ENCODE data around the gene PLXNA4.
"Not testable (repeated sequence)": the region's sequence is repeated elsewhere in the genome, so short reads cannot be mapped to it uniquely, and the experiment has no call there.

PLXNA4 gene

DNA sequence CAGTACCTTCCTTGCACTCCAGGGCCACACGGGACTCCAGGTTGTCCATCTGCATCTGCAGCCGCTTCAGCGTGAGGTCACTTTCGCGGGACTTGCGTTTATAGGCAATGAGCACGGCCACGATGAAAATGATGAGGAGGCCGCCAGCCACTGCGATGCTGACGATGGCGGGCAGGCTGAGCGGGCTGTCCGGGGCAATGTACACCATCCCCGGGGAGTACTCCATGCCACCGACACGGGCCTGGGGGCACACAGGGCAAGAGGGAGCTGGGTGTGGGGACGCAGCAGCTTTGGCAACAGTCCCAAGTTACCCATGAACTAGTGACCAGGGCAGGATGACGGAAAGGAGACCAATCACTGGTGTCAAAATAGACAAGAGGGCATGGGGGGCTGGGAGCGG lies 396.6 kb downstream of the PLXNA4 start:
- no peak for DNase-seq
- no CpG with 5 or more reads among the region's 20 CpGs for WGBS (ENCODE audit: extremely low coverage, insufficient coverage, insufficient read length)

DNA sequence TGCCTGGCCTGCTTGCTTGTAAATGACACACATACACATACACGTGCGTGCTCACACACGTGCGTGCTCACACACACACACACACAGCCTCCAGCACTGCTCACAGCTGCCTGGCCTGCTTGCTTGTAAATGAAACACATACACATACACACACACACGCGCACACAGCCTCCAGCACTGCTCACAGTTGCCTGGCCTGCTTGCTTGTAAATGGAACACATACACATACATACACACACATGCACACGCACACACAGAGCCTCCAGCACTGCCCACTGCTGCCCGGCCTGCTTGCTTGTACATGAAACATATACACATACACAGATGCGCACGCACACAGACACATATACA lies 397.2 kb downstream of the PLXNA4 start:
- Histone ChIP-seq H2AFZ (ENCODE audit: insufficient read depth, low read length, poor library complexity) (no peak overlapping the region), H3K4me1 (ENCODE audit: control insufficient read depth in 1 of 2, insufficient read depth in 2 of 2, low read length in 2 of 2) (no peaks in the 10 kb centered on the region), H3K4ac (ENCODE audit: low read depth, low read length) (no peak overlapping the region), H2BK12ac (ENCODE audit: low read length) (no peak overlapping the region), H3K79me1 (ENCODE audit: low read length) (no peaks in the 10 kb centered on the region), H2BK5ac (ENCODE audit: low read depth, low read length, poor library complexity) (no peak overlapping the region), H4K91ac (ENCODE audit: low read depth, low read length) (no peak overlapping the region), H3K23ac (ENCODE audit: low read length) (no peak overlapping the region), H2AK5ac (ENCODE audit: low read length) (no peak overlapping the region), H3K9me3 (ENCODE audit: insufficient read depth, low read depth, low read length) (peaks cover 5% of the 10 kb centered on the region), H4K8ac (ENCODE audit: low read depth, low read length) (no peak overlapping the region), H4K12ac (ENCODE audit: low read depth, low read length) (no peak overlapping the region), H3K27ac (ENCODE audit: low read depth, low read length) (no peak overlapping the region), H2BK120ac (ENCODE audit: insufficient read depth, low read length, poor library complexity) (no peak overlapping the region), H3K18ac (ENCODE audit: low read length) (no peak overlapping the region), H3K36me3 (ENCODE audit: control insufficient read depth in 1 of 2, insufficient read depth in 2 of 2, low read length in 2 of 2) (no peaks in the 10 kb centered on the region), H3K14ac (ENCODE audit: low read length) (no peak overlapping the region), H3K9ac (ENCODE audit: low read length) (no peak overlapping the region), H3K4me2 (ENCODE audit: low read length) (no peak overlapping the region), H3K27me3 (ENCODE audit: insufficient read depth, low read length) (no peaks in the 10 kb centered on the region), H3K4me3 (ENCODE audit: low read depth, low read length) (no peak overlapping the region), H3K79me2 (ENCODE audit: control insufficient read depth, insufficient read depth, low read length, poor library complexity) (no peaks in the 10 kb centered on the region)
- DNase-seq = no peak
- no CpG with 5 or more reads among the region's 10 CpGs for WGBS (ENCODE audit: extremely low coverage, insufficient coverage, insufficient read length)

More for the DNA sequence above, 396.6 kb downstream of the PLXNA4 start:
- no peak overlapping the region for H2AFZ ChIP-seq (ENCODE audit: insufficient read depth, low read length, poor library complexity)
- H3K79me1 ChIP-seq (ENCODE audit: low read length) = no peaks in the 10 kb centered on the region
- no peaks in the 10 kb centered on the region for H3K79me2 ChIP-seq (ENCODE audit: control insufficient read depth, insufficient read depth, low read length, poor library complexity)
- H2BK120ac ChIP-seq (ENCODE audit: insufficient read depth, low read length, poor library complexity) = no peak overlapping the region
- H3K14ac ChIP-seq (ENCODE audit: low read length) = no peak overlapping the region
- H2BK12ac ChIP-seq (ENCODE audit: low read length) = no peak overlapping the region
- H2BK5ac ChIP-seq (ENCODE audit: low read depth, low read length, poor library complexity) = no peak overlapping the region
- H3K27me3 ChIP-seq (ENCODE audit: insufficient read depth, low read length) = no peaks in the 10 kb centered on the region
- H3K23ac ChIP-seq (ENCODE audit: low read length) = no peak overlapping the region
- H3K9me3 ChIP-seq (ENCODE audit: insufficient read depth, low read depth, low read length) = peaks cover 5% of the 10 kb centered on the region
- no peaks in the 10 kb centered on the region for H3K36me3 ChIP-seq (ENCODE audit: control insufficient read depth in 1 of 2, insufficient read depth in 2 of 2, low read length in 2 of 2)
- H3K4me1 ChIP-seq (ENCODE audit: control insufficient read depth in 1 of 2, insufficient read depth in 2 of 2, low read length in 2 of 2) = no peaks in the 10 kb centered on the region
- H3K4me3 ChIP-seq (ENCODE audit: low read depth, low read length) = no peak overlapping the region
- no peak overlapping the region for H4K91ac ChIP-seq (ENCODE audit: low read depth, low read length)
- no peak overlapping the region for H4K8ac ChIP-seq (ENCODE audit: low read depth, low read length)
- no peak overlapping the region for H2AK5ac ChIP-seq (ENCODE audit: low read length)
- no peak overlapping the region for H3K27ac ChIP-seq (ENCODE audit: low read depth, low read length)
- H3K4ac ChIP-seq (ENCODE audit: low read depth, low read length) = no peak overlapping the region
- no peak overlapping the region for H4K12ac ChIP-seq (ENCODE audit: low read depth, low read length)
- no peak overlapping the region for H3K9ac ChIP-seq (ENCODE audit: low read length)
- no peak overlapping the region for H3K18ac ChIP-seq (ENCODE audit: low read length)
- no peak overlapping the region for H3K4me2 ChIP-seq (ENCODE audit: low read length)

DNA sequence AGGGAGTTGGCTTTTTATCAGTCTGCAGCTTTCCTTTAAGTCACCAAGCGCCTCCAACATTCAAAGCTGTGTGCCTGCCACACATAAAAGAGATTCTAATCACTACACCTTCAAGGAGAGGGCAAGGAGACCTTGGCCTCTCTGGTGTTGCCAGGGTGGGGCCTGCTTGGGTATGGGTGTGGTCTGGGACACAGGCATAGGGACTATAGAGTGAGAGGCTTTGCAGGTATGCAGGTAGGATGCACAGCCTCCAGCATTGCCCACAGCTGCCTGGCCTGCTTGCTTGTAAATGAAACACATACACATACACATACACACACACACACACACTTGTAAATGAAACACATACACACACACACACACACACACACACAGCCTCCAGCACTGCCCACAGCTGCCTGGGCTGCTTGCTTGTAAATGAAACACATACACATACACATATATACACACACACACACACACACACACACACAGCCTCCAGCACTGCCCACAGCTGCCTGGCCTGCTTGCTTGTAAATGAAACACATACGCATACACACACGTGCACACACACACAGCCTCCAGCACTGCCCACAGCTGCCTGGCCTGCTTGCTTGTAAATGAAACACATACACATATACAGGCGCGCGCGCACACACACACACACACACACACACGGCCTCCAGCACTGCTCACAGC lies 397.7 kb downstream of the PLXNA4 start:
- H2BK120ac ChIP-seq (ENCODE audit: insufficient read depth, low read length, poor library complexity); H3K79me1 ChIP-seq (ENCODE audit: low read length); H4K8ac ChIP-seq (ENCODE audit: low read depth, low read length); H4K12ac ChIP-seq (ENCODE audit: low read depth, low read length); H3K4me2 ChIP-seq (ENCODE audit: low read length); H4K91ac ChIP-seq (ENCODE audit: low read depth, low read length); H3K4me3 ChIP-seq (ENCODE audit: low read depth, low read length); H2AFZ ChIP-seq (ENCODE audit: insufficient read depth, low read length, poor library complexity); H3K27ac ChIP-seq (ENCODE audit: low read depth, low read length); H3K4me1 ChIP-seq (ENCODE audit: control insufficient read depth in 1 of 2, insufficient read depth in 2 of 2, low read length in 2 of 2); H3K9ac ChIP-seq (ENCODE audit: low read length); H3K27me3 ChIP-seq (ENCODE audit: insufficient read depth, low read length); H3K4ac ChIP-seq (ENCODE audit: low read depth, low read length); H3K79me2 ChIP-seq (ENCODE audit: control insufficient read depth, insufficient read depth, low read length, poor library complexity); H2BK12ac ChIP-seq (ENCODE audit: low read length); DNase-seq; H3K14ac ChIP-seq (ENCODE audit: low read length); H3K18ac ChIP-seq (ENCODE audit: low read length); H3K23ac ChIP-seq (ENCODE audit: low read length); H2BK5ac ChIP-seq (ENCODE audit: low read depth, low read length, poor library complexity); H2AK5ac ChIP-seq (ENCODE audit: low read length); H3K36me3 ChIP-seq (ENCODE audit: control insufficient read depth in 1 of 2, insufficient read depth in 2 of 2, low read length in 2 of 2); H3K9me3 ChIP-seq (ENCODE audit: insufficient read depth, low read depth, low read length): not testable (repeated sequence)
- WGBS (ENCODE audit: extremely low coverage, insufficient coverage, insufficient read length) = no CpG with 5 or more reads among the region's 8 CpGs

DNA sequence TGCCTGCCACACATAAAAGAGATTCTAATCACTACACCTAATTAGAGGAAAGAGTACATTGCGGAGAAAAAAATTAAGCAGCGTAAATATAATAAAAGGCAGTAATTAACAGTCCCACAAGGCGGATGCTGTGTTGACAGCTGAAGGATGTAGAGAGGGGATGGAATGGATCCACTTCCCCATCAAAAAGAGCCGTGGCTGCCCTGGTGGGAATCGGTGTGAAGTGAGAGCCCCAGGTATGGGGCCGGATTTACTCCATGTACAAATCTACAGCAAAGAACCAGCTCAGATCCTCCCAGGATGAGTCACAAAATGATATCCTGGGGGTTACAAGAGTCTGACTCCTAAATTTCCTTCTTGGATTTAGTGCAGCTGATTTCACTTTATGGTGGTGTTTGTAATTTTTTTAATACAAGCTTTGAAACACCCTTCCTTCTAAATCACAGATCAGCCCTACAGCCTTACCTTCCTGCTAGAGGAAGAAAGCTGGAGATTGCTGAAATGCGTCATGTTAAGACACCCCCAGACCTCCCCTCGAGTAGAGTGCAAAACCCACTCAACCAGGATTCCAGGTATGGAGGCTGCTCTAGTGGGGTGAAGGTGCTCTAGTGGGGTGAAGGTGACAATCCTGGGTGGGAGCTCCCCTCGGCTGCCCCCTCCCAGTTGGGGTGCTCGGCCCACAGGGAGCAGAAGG lies 398.4 kb downstream of the PLXNA4 start:
- WGBS (ENCODE audit: extremely low coverage, insufficient coverage, insufficient read length) = no CpG with 5 or more reads among the region's 10 CpGs
- Histone ChIP-seq H2BK12ac (ENCODE audit: low read length) (no peak overlapping the region), H3K36me3 (ENCODE audit: control insufficient read depth in 1 of 2, insufficient read depth in 2 of 2, low read length in 2 of 2) (no peaks in the 10 kb centered on the region), H2BK120ac (ENCODE audit: insufficient read depth, low read length, poor library complexity) (no peak overlapping the region), H3K4ac (ENCODE audit: low read depth, low read length) (no peak overlapping the region), H3K4me3 (ENCODE audit: low read depth, low read length) (no peak overlapping the region), H3K4me2 (ENCODE audit: low read length) (no peak overlapping the region), H3K4me1 (ENCODE audit: control insufficient read depth in 1 of 2, insufficient read depth in 2 of 2, low read length in 2 of 2) (no peaks in the 10 kb centered on the region), H2AK5ac (ENCODE audit: low read length) (no peak overlapping the region), H3K14ac (ENCODE audit: low read length) (no peak overlapping the region), H3K18ac (ENCODE audit: low read length) (no peak overlapping the region), H2AFZ (ENCODE audit: insufficient read depth, low read length, poor library complexity) (no peak overlapping the region), H3K27ac (ENCODE audit: low read depth, low read length) (no peak overlapping the region), H3K9ac (ENCODE audit: low read length) (no peak overlapping the region), H3K23ac (ENCODE audit: low read length) (no peak overlapping the region), H3K79me1 (ENCODE audit: low read length) (no peaks in the 10 kb centered on the region), H3K27me3 (ENCODE audit: insufficient read depth, low read length) (no peaks in the 10 kb centered on the region), H4K12ac (ENCODE audit: low read depth, low read length) (no peak overlapping the region), H3K9me3 (ENCODE audit: insufficient read depth, low read depth, low read length) (peaks cover 5% of the 10 kb centered on the region), H2BK5ac (ENCODE audit: low read depth, low read length, poor library complexity) (no peak overlapping the region), H3K79me2 (ENCODE audit: control insufficient read depth, insufficient read depth, low read length, poor library complexity) (no peaks in the 10 kb centered on the region), H4K8ac (ENCODE audit: low read depth, low read length) (no peak overlapping the region), H4K91ac (ENCODE audit: low read depth, low read length) (no peak overlapping the region)
- DNase-seq = no peak

Data from trophoblast cell (in vitro differentiated cells and primary cell).